Mammary epithelial cell (primary cell): ENCODE results near the gene OTX1.
"Not testable (repeated sequence)": the region's sequence is repeated elsewhere in the genome, so short reads cannot be mapped to it uniquely, and the experiment has no call there.

ENCODE experiments used
- EZH2 ChIP-seq: IDR thresholded peaks from 2 replicates; pipeline ENCODE4 v1.6.1; 2012; ENCODE audit warnings: low read length, inconsistent platforms, borderline replicate concordance
- TF ChIP-seq, protein P1 (sequence below), 2 donors: IDR thresholded peaks in 1 of 2; conservative IDR thresholded peaks in 1 of 2; 2 replicates each; pipeline ENCODE4 v1.5.1; 2011 to 2012; ENCODE audit warnings: inconsistent platforms in 2 of 2, low read length in 2 of 2, mild to moderate bottlenecking in 2 of 2, control low read depth in 1 of 2, low read depth in 1 of 2; ENCODE audit not compliant: insufficient read depth in 1 of 2; ENCODE audit errors: extremely low read depth in 1 of 2

- TF ChIP-seq, protein P1, sequence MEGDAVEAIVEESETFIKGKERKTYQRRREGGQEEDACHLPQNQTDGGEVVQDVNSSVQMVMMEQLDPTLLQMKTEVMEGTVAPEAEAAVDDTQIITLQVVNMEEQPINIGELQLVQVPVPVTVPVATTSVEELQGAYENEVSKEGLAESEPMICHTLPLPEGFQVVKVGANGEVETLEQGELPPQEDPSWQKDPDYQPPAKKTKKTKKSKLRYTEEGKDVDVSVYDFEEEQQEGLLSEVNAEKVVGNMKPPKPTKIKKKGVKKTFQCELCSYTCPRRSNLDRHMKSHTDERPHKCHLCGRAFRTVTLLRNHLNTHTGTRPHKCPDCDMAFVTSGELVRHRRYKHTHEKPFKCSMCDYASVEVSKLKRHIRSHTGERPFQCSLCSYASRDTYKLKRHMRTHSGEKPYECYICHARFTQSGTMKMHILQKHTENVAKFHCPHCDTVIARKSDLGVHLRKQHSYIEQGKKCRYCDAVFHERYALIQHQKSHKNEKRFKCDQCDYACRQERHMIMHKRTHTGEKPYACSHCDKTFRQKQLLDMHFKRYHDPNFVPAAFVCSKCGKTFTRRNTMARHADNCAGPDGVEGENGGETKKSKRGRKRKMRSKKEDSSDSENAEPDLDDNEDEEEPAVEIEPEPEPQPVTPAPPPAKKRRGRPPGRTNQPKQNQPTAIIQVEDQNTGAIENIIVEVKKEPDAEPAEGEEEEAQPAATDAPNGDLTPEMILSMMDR (conservative IDR thresholded peaks at IDR 0.05 in 1 of 2, IDR thresholded peaks at IDR 0.05 in 1 of 2; ENCODE audit: extremely low read depth in 1 of 2, insufficient read depth in 1 of 2, low read depth in 1 of 2, low read length in 2 of 2): not testable (repeated sequence)
- not testable (repeated sequence) for TF ChIP-seq EZH2
These were observed 23.8 kb downstream of the OTX1 start for GRCh38 chr2:63074399-63074798.
